Tibial nerve (tissue), 4 donors: ENCODE data around the gene LMNTD1. TPM values are rescaled to one million over a fixed set of nuclear protein-coding genes. Genes with fewer than 3 reads are reported as not detected.
"Not testable (repeated sequence)": the region's sequence is repeated elsewhere in the genome, so short reads cannot be mapped to it uniquely, and the experiment has no call there.

Source experiments
- DNase-seq, 2 donors: peaks; one replicate each; pipeline ENCODE4 v3.0.0-alpha.2; 2019; ENCODE audit warnings: low spot score in 2 of 2
- H3K27ac ChIP-seq, 4 donors: fragments of 200-600 bp; sonication (generic) in 3 of 4; one replicate each; pipeline ENCODE4 v1.5.1; 2017 to 2019; ENCODE audit warnings: mild to moderate bottlenecking in 1 of 4
- H3K27me3 ChIP-seq, 2 donors: fragments of 200-600 bp; sonication (generic) in 1 of 2; one replicate each; pipeline versions ENCODE4 v1.5.1 to v1.6.0; 2017 to 2019
- H3K36me3 ChIP-seq, 3 donors: fragments of 200-600 bp; sonication (generic); one replicate each; pipeline ENCODE4 v1.5.1; 2018 to 2019
- H3K4me1 ChIP-seq, 4 donors: fragments of 200-600 bp; sonication (generic) in 3 of 4; one replicate each; pipeline ENCODE4 v1.5.1; 2017 to 2019
- H3K4me3 ChIP-seq, 4 donors: fragments of 200-600 bp; sonication (generic) in 3 of 4; one replicate each; pipeline ENCODE4 v1.5.1; 2017 to 2019; ENCODE audit warnings: mild to moderate bottlenecking in 1 of 4, moderate library complexity in 1 of 4
- H3K9me3 ChIP-seq, 4 donors: fragments of 200-600 bp; sonication (generic) in 3 of 4; one replicate each; pipeline ENCODE4 v1.5.1; 2017 to 2019
- EP300 ChIP-seq, 2 donors: sonication (generic); formaldehyde crosslinking; IDR thresholded peaks; one replicate each; pipeline ENCODE4 v1.6.1; 2017; ENCODE audit warnings: antibody characterized with exemption in 2 of 2, mild to moderate bottlenecking in 1 of 2
- POLR2A ChIP-seq, 2 donors: fragments of 450-650 bp; IDR thresholded peaks; one replicate each; pipeline ENCODE4 v1.6.1; 2017; ENCODE audit warnings: antibody characterized with exemption in 2 of 2, mild to moderate bottlenecking in 2 of 2, moderate library complexity in 2 of 2
- WGBS, 2 donors: methylation state at CpG; one replicate each; pipeline ENCODE4 v1.1.5; 2018; 5-methylcytosine and 5-hydroxymethylcytosine counted together
- total RNA-seq, 4 donors: library from RNA; depleted of rRNA; stranded (reverse); fragments of >200 nt; gene quantifications; one replicate each; pipeline ENCODE4 v1.1.0, GENCODE V29; 2016
- TF ChIP-seq, protein P1 (sequence below), 5 experiments: fragments of 200-600 bp in 3 of 5; fragments of 450-650 bp in 2 of 5; sonication (generic) in 3 of 5; IDR thresholded peaks; one replicate each; pipeline ENCODE4 v1.5.1; 2016 to 2019; ENCODE audit warnings: antibody characterized with exemption in 5 of 5, mild to moderate bottlenecking in 3 of 5, moderate library complexity in 2 of 5

The LMNTD1 gene, protein sequence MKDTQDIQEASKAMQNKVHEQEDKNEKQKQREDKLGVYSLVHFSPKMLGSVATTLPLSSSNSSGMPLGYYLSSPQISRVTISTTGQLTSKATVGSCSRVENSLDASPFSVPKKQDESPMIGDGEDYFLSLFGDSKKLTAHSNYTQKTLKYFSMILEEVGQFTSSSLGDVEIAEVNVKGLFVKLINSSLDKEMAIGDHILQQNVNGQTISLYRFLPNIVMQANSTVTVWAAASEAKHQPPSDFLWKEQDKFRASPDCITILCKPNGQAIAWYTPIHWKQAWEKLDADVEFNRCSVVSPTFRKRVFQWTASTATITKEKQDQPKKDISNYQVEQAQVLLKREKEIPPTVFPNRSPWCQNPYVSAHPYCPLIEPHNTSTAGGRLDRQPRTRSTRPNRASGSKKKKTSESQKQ
- not detected for total RNA-seq

DNA sequence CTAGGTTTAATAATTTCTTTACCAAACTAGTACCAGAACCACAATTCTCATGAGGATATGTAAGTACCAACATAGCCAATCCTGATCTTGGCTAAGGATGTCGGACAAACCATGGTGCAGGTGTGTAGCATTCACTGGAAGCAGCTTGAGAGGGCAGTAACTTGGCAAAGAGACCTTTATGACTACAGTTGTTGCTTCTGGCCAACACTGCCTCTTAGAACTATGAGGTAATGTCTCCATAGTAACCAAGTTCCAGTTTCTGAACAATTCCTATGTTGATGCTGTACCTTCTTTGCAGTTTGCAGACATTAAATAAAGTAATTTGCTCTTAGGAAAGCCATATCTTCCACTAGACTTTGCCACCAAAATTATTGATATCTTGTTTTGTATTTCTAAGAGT, at the start of gene LMNTD1:
LMNTD1 (minus strand) TSS at position 186 of the 400 bp plus-strand sequence. CDS start 324 bp downstream, outside the sequence.
- no peak within 1 kb of the TSS for H3K4me3 ChIP-seq
- 28 to 38% methylated on average over 1 of the region's 1 CpG for WGBS, 2 donors
- DNase-seq, result no peak
- no peaks in the 10 kb centered on the region for H3K27me3 ChIP-seq
- no peaks in the 10 kb centered on the region for H3K36me3 ChIP-seq
- TF ChIP-seq POLR2A (IDR thresholded peaks at IDR 0.05), result no peak
- no peak for TF ChIP-seq EP300 (IDR thresholded peaks at IDR 0.05)
- TF ChIP-seq, protein P1, sequence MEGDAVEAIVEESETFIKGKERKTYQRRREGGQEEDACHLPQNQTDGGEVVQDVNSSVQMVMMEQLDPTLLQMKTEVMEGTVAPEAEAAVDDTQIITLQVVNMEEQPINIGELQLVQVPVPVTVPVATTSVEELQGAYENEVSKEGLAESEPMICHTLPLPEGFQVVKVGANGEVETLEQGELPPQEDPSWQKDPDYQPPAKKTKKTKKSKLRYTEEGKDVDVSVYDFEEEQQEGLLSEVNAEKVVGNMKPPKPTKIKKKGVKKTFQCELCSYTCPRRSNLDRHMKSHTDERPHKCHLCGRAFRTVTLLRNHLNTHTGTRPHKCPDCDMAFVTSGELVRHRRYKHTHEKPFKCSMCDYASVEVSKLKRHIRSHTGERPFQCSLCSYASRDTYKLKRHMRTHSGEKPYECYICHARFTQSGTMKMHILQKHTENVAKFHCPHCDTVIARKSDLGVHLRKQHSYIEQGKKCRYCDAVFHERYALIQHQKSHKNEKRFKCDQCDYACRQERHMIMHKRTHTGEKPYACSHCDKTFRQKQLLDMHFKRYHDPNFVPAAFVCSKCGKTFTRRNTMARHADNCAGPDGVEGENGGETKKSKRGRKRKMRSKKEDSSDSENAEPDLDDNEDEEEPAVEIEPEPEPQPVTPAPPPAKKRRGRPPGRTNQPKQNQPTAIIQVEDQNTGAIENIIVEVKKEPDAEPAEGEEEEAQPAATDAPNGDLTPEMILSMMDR (IDR thresholded peaks at IDR 0.05), result no peak
- no peak within 1 kb of the TSS for H3K27ac ChIP-seq
- H3K9me3 ChIP-seq, result no peaks in the 10 kb centered on the region
- peaks cover 0 to 3% (median 0%) of the 10 kb centered on the region in 4 donors for H3K4me1 ChIP-seq

DNA sequence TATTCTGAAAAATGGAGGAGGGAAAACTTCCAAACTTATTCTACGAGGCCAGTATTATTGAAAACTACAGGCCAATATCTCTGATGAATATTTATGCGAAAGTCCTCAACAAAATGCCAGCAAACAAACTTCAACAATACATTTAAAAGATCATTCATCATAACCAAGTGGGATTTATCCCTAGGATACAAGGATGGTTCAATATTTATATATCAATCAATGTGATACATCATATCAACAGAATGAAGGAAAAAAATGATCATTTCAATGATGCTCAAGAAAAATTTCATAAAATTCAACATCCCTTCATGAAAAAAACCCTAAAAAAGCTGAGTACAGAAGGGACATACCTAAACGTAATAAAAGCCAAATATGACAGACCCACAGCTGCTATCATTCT, 45.9 kb upstream of the LMNTD1 start:
- no peak for DNase-seq
- no peak overlapping the region for H3K27ac ChIP-seq
- H3K36me3 ChIP-seq, result no peaks in the 10 kb centered on the region
- H3K4me1 ChIP-seq, result no peaks in the 10 kb centered on the region
- no peak overlapping the region for H3K4me3 ChIP-seq
- peaks cover 0 to 12% (median 0%) of the 10 kb centered on the region in 4 donors for H3K9me3 ChIP-seq
- WGBS, 2 donors, result 59 to 73% methylated on average over 3 of the region's 3 CpGs
- TF ChIP-seq, protein P1 (IDR thresholded peaks at IDR 0.05), result no peak
- TF ChIP-seq EP300 (IDR thresholded peaks at IDR 0.05) (no peak), POLR2A (IDR thresholded peaks at IDR 0.05) (no peak)
- no peaks in the 10 kb centered on the region for H3K27me3 ChIP-seq

DNA sequence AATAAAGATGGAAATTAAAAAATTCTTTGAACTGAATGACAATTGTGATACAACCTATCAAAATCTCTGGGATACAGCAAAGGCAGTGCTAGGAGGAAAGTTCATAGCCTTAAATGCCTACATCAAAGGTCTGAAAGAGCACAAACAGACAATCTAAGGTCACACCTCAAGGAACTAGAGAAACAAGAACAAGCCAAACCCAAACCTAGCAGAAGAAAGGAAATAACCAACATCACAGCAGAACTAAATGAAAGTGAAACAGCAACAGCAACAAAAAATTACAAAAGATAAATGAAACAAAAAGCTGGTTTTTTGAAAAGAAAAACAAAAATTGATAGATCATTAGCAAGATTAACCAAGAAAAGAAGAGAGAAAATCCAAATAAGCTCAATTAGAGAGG, 42.4 kb upstream of the LMNTD1 start:
- H3K36me3 ChIP-seq, H3K27ac ChIP-seq, H3K4me1 ChIP-seq, H3K4me3 ChIP-seq, H3K27me3 ChIP-seq, DNase-seq: not testable (repeated sequence)
- peaks cover 0 to 16% (median 0%) of the 10 kb centered on the region in 4 donors for H3K9me3 ChIP-seq

DNA sequence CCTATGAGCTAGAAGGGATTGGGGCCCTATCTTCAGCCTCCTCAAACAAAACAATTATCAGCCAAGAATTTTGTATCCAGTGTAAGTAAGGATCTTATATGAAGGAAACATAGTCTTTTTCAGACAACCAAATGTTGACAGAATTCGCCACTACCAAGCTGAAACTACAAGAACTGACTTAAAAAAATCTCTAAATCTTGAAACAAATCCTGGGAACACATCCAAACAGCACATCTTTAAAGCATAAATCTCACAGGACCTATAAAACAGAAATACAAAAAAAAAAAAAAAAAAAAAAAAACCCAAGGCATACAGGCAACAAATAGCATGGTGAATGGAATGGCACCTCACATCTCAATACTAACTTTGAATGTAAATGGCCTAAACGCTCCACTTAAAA, 41.3 kb upstream of the LMNTD1 start:
- no peak for DNase-seq
- H3K9me3 ChIP-seq, result peaks cover 0 to 9% (median 0%) of the 10 kb centered on the region in 4 donors
- WGBS, 2 donors, result 91 to 94% methylated on average over 2 of the region's 2 CpGs
- no peak for TF ChIP-seq EP300 (IDR thresholded peaks at IDR 0.05)
- TF ChIP-seq, protein P1 (IDR thresholded peaks at IDR 0.05), result no peak
- no peak for TF ChIP-seq POLR2A (IDR thresholded peaks at IDR 0.05)
- no peak overlapping the region for H3K27ac ChIP-seq
- no peak overlapping the region for H3K4me3 ChIP-seq
- H3K36me3 ChIP-seq, result no peaks in the 10 kb centered on the region
- no peaks in the 10 kb centered on the region for H3K27me3 ChIP-seq
- H3K4me1 ChIP-seq, result no peaks in the 10 kb centered on the region

DNA sequence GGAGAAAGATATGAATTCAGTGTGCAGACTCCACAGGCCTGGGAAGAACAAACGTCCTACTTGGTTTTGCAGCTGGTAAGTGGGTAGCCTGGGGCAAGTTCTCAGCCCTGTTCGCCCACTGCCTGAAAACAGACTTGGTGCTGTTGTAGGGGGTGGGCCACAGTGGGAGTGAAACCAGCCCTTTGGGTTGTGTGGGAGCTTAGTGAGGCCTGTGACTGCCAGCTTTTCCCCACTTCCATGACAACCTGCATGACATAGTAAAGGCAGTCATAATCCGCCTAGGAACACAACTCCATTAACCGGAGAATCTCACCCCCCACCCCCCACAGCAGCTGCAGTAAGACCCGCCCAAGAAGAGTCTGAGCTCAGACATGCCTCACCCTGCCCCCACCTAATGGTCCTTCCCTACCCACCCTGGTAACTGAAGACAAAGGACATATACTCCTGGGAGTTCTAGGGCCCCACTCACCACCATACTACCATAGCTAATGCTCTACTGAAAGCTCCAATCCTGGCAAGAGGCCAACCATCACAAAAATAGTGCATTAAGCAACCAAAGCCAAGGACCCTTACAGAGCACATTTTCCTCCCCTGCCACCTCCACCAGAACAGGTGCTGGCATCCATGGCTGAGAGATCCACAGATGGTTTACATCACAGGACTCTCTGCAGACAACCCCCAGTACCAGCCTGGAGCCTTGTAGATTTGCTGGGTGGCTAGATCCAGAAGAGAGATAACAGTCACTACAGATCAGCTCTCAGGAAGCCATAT, 39.8 kb upstream of the LMNTD1 start:
- Histone ChIP-seq H3K4me1 (no peaks in the 10 kb centered on the region), H3K27ac (no peak overlapping the region), H3K9me3 (peaks cover 0 to 4% (median 0%) of the 10 kb centered on the region in 4 donors), H3K4me3 (no peak overlapping the region), H3K27me3 (no peaks in the 10 kb centered on the region), H3K36me3 (no peaks in the 10 kb centered on the region)
- 20 to 57% methylated on average over 1 to 4 of the region's 5 CpGs for WGBS, 2 donors
- no peak for DNase-seq
- TF ChIP-seq POLR2A (IDR thresholded peaks at IDR 0.05) (no peak), EP300 (IDR thresholded peaks at IDR 0.05) (no peak)
- TF ChIP-seq, protein P1 (IDR thresholded peaks at IDR 0.05), result no peak
